CD4-positive, alpha-beta T cell treated with Interleukin-21 for 1 hour (primary cell): ENCODE data around the gene CPNE6.

Experiments used
- DNase-seq: peaks from one replicate; pipeline ENCODE4 v3.0.0-alpha.2; 2020

CPNE6 gene

DNA sequence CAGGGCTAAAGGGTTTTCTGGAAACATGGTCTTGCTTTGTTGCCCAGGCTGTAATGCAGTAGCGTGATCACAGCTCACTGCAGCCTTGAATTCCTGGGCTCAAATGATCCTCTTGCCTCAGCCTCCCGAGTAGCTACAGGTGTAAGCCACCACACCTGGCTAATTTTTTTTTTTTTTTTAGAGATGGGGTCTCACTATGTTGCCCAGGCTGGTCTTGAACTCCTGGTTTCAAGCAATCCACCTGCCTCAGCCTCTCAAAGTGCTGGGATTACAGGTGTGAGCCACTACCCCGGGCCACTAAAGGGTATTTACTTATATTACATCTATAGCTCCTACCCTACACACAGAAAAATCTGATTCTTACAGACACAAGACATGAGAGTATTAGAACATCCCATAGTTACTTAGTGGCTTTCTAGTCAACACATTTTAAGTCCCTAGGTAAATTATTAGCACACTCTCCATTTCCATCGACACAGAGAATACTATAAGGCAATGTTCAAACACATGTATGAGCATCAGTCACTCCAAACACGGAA, 37.0 kb downstream of the CPNE6 start:
- no peak for DNase-seq

DNA sequence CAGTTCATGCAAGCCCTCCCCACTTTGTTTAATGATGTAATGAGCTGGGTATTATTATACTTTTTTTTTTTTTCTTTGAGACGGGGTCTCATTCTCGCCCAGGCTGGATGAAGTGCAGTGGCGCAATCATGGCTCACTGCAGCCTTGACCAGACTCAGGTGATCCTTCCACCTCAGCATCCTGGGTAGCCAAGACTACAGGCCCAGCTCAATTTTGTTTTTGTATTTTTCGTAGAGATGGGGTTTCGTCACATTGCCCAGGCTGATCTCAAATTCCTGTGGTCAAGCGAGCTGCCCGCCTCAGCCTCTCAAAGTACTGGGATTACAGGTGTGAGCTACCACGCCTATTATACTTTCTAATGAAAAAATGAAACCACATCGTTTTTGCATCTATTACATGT, 38.7 kb downstream of the CPNE6 start:
- DNase-seq: no peak

DNA sequence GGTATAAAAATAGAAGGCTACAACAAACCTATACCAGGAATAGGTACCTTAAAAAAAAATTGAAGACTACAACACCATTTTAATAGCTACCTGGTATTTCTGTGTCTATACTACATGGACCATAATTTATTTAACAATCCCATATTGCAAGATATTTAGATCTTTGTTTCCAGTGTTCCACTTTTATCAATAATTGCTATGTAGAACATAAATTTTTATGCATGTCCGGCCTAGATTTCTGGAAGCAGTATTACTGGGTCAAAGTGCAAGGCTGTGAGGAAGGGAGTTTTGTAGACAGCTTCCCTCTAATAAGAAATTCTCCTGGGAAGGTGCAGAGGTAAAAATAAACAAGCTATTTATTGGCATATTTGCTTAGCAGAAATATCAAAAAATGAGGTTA, 39.2 kb downstream of the CPNE6 start:
- DNase-seq: no peak

DNA sequence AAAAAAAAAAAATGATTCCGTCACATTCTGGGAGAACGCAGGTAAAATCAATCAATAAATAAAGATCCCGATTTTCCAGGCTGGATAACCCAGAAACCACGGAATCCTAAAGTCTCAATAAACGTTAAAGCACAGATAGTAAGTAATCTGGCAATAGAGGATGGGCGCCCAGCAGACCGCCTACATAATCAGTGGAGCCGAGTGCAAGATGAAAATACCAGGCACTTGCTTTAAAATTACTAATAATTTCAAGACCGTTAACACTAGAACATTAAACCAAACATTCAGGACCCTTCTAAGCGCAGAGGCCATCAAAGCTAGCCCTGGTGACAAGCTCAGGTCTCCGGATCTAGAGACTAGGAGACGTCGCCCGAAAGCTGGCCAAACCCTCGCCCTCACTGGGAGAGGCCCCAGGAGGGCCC, 42.0 kb downstream of the CPNE6 start:
- peak; percentile 15 for DNase-seq

DNA sequence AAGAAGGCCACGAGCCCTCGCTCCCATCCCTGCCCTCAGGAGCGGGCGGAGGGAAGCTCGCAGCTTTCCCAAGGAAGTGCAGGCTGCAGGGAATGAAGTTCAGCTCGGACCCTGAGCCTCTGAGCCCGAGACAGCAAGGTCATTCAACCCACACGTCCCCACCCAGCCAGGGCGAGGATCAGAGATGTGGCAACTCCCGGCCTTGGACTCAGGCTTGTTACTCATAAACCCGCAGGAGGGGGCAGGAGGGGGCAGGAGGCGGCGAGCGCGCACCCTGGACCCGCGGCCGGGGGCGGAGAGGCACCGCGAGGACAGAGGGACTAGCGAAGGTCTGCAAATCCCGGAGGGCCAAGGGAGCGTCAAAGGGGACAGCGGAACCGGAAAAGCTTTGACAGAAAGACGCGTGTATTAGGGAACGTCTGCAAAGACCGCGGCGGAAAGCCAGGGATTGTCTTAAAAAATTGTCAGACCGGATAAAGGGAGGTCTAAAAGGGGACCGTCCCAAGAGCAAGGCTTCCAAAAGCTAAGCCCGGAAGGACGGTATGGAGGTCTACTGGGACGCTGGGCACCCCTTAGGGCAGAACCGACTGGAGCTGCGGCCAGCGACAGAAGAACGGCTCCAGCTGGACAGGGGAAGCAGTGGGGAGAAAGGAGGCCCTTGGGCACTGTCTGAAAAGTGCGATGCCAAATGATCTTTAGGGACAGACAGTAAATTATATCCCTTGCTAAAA, 42.6 kb downstream of the CPNE6 start:
- peak; percentile 88 for DNase-seq

DNA sequence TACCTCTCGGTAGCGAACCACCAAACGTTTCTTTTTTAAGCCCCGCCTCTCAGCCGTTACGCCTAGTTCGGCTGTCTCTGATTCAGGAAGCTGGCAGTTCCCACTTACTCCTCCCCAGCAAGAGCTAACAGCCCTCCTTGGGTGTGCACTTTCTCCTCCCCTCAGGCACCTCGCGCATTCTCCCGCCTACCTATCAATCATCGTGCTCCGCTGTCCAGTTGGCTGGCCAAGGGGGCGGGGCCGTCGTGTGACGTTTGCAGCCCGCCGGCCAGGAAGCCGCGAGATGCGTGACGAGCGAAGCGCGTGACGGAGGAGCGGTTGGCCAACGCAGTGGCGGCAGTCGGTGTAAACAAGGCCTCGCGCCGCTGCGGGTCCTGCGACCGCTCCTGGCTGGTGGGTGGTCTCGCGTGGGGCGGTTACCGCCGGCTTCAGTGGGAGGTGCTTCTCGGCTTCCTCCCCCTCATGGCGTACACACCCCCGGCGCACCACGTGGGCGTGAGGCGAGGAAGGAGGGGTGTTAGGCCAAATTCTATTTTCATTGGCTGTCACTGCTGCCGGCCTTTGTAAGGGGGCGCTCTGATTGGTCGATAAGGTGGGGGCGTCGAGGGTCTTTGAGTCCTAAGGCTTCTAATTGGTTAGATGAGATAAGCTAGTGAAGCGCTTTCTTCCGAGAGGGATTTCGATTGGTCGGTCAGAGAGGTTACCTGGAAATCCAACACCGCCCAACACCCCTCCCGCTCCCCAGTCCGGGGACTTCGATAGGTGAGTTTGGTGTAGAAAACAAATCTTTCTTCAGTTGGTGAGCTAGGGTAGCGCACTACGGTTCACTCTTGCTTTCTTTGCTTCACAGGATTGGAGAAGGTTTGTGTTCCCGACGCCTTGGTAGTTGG, 43.4 kb downstream of the CPNE6 start, which contains the start of the genes DCAF11 and NRL:
TSS of gene DCAF11 (plus strand) at position 246 of the 890 bp plus-strand sequence. CDS start 818 bp downstream, outside the sequence.
TSS of gene NRL (minus strand) at position 418 of the 890 bp plus-strand sequence. CDS start 32,101 bp downstream, outside the sequence.
- peak; percentile 100 for DNase-seq

DNA sequence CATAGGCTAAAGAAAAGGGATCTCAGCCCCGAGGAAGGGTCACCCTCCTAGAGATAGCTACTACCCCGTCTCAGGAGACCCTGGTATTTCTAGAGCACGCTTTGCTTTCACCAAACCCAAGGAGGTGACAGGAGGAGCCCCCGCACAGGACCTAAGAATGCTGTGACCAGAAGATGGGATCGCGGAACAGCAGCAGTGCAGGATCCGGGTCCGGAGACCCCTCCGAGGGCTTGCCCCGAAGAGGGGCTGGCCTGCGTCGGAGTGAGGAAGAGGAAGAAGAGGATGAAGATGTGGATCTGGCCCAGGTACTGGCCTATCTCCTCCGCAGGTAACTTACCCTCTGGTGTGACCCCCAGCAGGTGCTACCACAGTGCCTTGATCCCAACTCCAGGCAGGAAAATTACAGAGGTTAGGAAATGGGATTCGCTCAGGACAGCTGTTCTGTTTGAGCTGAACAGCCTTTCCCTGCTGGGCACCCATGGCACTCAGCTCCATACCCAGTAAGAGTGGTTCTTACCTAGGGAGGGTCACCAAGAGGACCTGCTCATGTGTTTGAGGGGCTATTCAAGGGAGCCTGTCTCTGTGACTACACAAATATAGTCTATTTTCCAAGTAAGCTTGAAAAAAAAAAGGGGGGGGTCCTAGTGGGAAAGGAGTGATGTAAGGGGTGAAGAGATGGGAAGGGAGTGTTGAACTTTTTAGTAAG, 44.2 kb downstream of the CPNE6 start:
- DNase-seq: no peak

DNA sequence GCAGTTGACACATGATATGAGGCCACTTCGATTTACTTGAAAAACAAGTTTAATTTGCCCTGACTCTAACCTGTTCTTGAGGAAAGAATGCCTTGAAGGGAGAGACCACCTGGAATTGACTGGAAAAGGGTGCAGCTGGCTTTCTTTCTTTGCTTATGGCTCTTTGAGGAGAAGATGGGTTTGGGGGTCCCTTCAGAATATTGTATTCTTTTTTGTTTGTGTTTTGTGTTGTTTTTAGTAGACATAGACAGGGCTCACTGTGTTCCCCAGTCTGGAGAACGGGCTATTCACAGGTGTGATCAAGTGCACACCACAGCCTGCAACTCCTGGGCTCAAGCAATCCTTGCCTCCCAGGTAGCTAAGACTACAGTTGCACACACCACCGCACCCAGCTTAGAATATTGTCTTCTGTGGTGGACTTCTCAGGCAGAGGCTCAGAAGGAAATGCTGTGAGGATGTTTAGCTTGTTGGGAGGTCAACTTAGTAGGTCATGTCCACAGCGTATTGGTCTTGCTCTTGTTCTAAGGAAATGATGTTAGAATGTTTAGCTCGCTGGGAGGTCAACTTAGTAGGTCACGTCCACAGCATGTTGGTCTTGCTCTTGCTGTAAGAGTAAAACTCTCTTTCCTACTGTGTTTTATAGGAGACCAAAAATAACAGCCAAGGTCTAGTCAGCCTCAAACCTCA, 44.9 kb downstream of the CPNE6 start:
- DNase-seq: no peak

DNA sequence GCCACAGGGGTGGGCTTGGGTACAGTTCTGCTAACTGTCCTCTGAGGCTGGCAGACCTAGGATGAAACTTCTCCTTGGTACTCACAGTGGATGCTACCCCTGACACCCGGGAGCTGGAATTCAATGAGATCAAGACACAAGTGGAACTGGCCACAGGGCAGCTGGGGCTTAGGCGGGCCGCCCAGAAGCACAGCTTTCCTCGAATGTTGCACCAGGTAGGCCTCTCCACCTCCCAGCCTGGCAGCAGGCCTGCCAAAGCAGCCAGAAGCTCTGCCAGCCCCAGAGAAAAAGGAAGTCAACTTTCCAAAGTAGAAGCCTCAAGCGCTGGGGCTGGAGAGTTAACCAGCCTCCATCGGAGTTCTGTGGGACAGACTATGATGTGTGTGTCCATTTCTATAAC, 45.8 kb downstream of the CPNE6 start:
- DNase-seq: no peak

DNA sequence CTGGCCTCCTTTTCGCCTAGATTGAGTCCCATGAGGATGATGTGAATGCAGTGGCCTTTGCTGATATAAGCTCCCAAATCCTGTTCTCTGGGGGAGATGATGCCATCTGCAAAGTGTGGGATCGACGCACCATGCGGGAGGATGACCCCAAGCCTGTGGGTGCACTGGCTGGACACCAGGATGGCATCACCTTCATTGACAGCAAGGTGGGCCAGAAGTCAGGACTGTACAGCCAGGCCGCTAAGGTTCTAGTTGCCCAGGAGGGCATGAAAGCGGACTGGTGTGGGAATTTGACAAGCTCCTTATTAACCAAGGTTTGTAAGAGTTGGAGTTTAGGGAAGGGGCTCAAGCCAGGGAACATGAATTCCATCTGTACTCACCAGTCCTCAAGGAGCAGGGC, 48.3 kb downstream of the CPNE6 start:
- no peak for DNase-seq

DNA sequence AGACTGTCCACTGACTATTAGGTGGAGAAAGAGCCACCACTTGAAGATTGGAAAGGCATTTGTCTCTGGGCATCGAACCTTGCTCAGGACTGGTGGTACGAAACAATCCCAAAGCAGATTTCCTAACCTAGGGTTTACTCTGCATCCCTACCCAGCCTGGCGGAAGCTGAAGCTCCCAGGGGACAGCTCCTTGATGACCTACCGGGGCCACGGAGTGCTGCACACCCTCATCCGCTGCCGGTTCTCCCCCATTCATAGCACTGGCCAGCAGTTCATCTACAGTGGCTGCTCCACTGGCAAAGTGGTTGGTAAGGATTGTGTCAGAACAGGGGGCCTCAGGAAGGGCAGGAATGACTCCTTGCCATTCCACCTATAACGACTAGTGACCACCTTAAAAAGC, 49.8 kb downstream of the CPNE6 start:
- DNase-seq: no peak

DNA sequence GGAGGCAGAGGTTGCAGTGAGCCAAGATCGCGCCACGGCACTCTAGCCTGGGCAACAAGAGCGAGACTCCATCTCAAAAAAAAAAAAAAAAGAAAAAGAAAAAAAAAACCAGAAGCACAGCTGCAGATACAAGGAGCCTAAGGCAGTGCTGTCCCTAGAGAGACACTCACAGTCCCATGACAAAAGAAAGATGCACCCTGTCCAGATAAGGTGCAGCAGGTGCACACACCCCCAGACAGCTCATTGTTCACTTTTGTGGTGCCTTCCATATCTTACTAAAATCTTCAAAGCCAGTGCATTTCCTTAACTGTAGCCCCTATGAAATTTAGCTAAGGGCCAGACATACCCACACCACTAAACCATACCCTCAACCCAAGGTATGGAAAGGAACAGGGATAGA, 51.1 kb downstream of the CPNE6 start:
- no peak for DNase-seq

DNA sequence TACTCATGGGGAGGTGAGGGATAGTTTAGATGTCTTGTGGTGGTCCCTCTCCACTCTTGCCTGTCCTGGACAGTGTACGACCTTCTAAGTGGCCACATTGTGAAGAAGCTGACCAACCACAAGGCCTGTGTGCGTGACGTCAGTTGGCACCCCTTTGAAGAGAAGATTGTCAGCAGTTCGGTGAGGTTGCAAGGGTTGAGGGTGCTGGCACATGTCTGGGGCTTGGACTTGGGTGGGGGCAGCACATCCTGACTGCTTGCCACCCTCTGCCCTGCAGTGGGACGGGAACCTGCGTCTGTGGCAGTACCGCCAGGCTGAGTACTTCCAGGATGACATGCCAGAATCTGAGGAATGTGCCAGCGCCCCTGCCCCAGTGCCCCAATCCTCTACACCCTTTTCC, 51.5 kb downstream of the CPNE6 start:
- no peak for DNase-seq

DNA sequence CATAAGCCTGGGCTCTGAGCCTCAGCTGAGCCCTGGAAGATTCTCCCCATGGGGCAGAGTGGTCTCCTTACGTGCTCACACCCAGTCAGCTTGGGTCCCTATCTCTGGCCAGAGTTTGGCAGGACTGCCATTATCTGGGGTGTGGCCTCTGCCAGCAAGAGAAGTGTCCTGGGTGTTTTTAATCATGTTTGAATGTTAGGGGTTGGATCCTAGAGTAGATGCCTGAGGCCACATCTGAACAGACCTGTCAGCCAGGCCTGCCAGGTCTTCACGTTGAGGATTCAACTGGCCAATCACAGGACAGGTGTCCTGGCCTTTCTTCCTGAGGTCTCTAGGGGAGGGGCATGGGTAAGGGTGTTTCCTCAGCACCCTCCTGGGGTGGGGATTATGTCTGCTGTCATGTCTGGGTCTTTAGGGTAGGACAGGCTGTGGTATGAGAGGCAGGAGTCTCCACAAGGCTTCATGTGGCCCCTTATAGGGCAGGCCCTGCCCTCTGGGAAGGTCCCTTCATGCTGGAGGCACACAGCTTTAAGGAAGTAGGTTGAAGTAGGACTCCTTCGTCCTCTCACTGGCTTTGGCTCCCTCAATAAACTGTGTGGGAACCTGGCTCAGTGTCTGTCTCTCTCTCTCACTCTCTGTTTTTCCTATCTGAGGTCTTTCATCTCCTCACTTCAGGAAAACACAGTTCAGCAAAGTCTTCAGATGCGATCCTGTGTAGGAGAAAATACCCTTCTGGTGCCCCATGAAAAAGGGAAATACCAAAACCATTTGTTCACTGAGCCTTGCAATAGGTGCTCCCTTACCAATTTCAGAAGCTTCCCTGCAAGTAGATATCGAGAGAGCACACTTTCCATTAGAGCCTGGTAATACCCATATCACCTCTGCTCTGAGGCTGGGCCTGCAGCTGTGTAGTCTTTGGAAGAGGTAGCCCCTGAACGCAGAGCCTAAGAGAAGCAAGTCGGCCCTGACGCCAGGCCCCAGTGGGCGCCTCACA, 52.4 kb downstream of the CPNE6 start:
- DNase-seq: no peak

DNA sequence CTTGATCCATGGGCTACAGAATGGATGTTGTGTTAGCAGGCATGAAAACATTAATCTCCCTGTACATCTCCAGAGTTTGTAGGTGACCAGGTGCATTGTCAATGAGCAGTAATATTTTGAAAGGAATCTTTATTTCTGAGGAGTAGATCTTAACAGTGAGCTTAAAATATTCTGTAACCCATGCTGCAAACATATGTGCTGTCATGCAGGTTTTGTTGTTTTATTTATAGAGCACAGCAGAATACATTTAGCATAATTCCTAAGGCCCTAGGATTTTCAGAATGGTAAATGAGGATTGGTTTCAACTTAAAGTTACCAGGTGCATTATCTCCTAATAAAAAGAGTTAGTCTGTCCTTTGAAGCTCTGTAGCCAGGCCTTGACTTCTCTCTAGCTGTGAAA, 55.6 kb downstream of the CPNE6 start:
- no peak for DNase-seq

DNA sequence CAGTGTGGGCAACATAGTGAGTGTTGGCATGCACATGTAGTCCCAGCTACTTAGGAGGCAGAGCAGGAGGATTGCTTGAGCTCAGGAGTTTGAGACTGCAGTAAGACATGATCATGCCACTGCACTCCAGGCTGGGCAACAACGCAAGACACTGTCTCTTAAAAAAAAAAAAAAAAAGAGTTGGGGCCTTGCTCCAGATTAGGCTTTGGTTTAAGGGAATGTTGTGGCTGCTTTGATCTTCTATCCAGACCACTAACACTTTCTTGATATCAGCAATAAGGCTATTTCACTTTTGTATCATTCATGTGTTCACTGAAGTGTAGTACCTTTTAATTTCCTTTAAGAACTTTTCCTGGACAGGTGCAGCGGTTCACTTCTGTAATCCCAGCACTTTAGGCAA, 56.3 kb downstream of the CPNE6 start:
- no peak for DNase-seq
